Glutamatergic neuron (in vitro differentiated cells): Measurements from ENCODE around the gene CYP4F8. TPM values are rescaled to one million over a fixed set of nuclear protein-coding genes. Genes with fewer than 3 reads are reported as not detected.

Experiments
- DNase-seq: peaks from one replicate; pipeline ENCODE4 v3.0.0; 2022
- H3K27ac Mint-ChIP-seq: one replicate; pipeline ENCODE4 v1.8.0; 2020; ENCODE audit warnings: mild to moderate bottlenecking, mixed read lengths, inconsistent platforms; ENCODE audit not compliant: unreplicated experiment
- H3K27me3 Mint-ChIP-seq: one replicate; pipeline ENCODE4 v1.8.0; 2020; ENCODE audit warnings: mild to moderate bottlenecking, moderate library complexity, mixed read lengths, inconsistent platforms; ENCODE audit not compliant: unreplicated experiment
- H3K36me3 Mint-ChIP-seq: one replicate; pipeline ENCODE4 v1.8.0; 2020; ENCODE audit warnings: mild to moderate bottlenecking, mixed read lengths, inconsistent platforms; ENCODE audit not compliant: unreplicated experiment
- H3K4me1 Mint-ChIP-seq: one replicate; pipeline ENCODE4 v1.8.0; 2020; ENCODE audit warnings: mild to moderate bottlenecking, low read depth, mixed read lengths, inconsistent platforms; ENCODE audit not compliant: unreplicated experiment
- H3K4me3 Mint-ChIP-seq: one replicate; pipeline ENCODE4 v1.8.0; 2020; ENCODE audit warnings: mild to moderate bottlenecking, mixed read lengths, inconsistent platforms; ENCODE audit not compliant: unreplicated experiment
- H3K9me3 Mint-ChIP-seq: one replicate; pipeline ENCODE4 v1.8.0; 2020; ENCODE audit warnings: mild to moderate bottlenecking, moderate library complexity, mixed read lengths, inconsistent platforms; ENCODE audit not compliant: unreplicated experiment
- total RNA-seq: library from RNA; stranded (reverse); fragmentation: NEBNext Ultra II Directional; extraction: Animal tissue kit (Norgen Biotek cat#: 25700); gene quantifications from one replicate; pipeline ENCODE4 v1.2.1, GENCODE V29; 2021; ENCODE audit not compliant: unreplicated experiment
- TF ChIP-seq, protein P1 (sequence below): fragments of 200-600 bp; sonication (generic); IDR thresholded peaks from one replicate; pipeline ENCODE4 v1.5.0; 2021; ENCODE audit not compliant: partially characterized antibody, unreplicated experiment

CYP4F8 gene
- total RNA-seq, 1 donor from 2014 or later: not detected

DNA sequence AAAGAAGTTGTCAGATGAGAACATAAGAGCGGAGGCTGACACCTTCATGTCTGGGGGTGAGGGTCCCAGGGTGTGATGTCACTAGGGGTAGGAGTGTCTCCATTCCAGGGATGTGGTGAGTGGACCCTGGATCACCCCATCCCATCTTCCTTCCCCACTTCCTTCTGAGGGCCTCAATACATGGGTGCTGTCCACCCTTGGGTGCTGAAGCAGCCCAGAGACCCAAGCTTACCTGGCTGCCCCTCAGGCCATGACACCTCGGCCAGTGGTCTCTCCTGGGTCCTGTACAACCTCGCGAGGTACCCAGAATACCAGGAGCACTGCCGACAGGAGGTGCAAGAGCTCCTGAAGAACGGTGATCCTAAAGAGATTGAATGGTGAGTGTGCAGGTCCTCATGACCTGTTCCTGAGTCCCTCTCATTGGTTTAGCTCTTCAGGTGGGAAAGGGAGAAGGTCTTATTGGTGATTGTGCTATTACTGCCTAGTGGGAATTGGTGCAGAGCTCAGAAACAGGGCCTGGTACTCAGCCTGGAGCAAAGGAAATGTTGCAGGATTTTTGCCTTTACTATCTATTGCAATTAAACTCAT is 37.7 kb upstream of the CYP4F8 start:
- TF ChIP-seq, protein P1, sequence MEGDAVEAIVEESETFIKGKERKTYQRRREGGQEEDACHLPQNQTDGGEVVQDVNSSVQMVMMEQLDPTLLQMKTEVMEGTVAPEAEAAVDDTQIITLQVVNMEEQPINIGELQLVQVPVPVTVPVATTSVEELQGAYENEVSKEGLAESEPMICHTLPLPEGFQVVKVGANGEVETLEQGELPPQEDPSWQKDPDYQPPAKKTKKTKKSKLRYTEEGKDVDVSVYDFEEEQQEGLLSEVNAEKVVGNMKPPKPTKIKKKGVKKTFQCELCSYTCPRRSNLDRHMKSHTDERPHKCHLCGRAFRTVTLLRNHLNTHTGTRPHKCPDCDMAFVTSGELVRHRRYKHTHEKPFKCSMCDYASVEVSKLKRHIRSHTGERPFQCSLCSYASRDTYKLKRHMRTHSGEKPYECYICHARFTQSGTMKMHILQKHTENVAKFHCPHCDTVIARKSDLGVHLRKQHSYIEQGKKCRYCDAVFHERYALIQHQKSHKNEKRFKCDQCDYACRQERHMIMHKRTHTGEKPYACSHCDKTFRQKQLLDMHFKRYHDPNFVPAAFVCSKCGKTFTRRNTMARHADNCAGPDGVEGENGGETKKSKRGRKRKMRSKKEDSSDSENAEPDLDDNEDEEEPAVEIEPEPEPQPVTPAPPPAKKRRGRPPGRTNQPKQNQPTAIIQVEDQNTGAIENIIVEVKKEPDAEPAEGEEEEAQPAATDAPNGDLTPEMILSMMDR: no peak
- Mint-ChIP-seq H3K4me1 (no peaks in the 10 kb centered on the region), H3K27me3 (peaks cover 9% of the 10 kb centered on the region), H3K36me3 (no peaks in the 10 kb centered on the region), H3K9me3 (no peaks in the 10 kb centered on the region), H3K4me3 (no peak overlapping the region), H3K27ac (no peak overlapping the region)
- DNase-seq: no peak

DNA sequence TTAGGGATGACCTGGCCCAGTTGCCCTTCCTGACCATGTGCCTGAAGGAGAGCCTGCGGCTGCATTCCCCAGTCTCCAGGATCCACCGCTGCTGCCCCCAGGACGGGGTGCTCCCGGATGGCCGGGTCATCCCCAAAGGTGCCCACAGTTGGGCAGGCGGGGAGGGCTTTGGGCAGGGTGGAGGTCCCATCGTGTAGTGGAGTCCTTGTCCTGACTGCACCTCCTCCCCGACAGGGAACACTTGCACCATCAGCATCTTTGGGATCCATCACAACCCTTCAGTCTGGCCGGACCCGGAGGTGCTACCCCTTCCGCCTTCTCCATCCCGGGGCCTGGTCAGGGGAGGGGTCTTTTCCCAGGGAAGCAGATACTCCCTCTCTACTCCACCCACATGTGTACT is 31.7 kb upstream of the CYP4F8 start:
- peaks cover 2% of the 10 kb centered on the region for H3K27me3 Mint-ChIP-seq
- no peak for DNase-seq
- H3K27ac Mint-ChIP-seq: no peak overlapping the region
- no peak overlapping the region for H3K4me3 Mint-ChIP-seq
- H3K36me3 Mint-ChIP-seq: no peaks in the 10 kb centered on the region
- TF ChIP-seq, protein P1: no peak
- no peaks in the 10 kb centered on the region for H3K9me3 Mint-ChIP-seq
- no peaks in the 10 kb centered on the region for H3K4me1 Mint-ChIP-seq

DNA sequence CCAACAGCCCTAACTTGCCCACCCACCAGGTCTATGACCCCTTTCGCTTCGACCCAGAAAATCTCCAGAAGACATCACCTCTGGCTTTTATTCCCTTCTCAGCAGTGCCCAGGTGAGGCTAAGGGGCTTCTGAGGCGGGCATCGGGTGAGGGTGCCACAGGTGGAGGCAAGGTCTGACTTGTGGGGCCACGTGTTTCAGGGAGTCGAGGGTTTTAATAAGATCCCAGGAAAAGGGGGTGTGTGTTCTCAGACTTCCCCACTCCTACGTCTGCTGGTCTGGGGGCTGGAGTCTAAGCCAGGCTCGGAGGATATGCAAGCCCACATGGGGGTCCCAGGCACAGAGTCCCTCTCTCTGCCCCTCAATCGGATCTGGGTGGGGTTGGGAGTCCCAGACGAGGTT is 30.9 kb upstream of the CYP4F8 start:
- H3K4me1 Mint-ChIP-seq: no peaks in the 10 kb centered on the region
- H3K27ac Mint-ChIP-seq: no peak overlapping the region
- DNase-seq: no peak
- TF ChIP-seq, protein P1: no peak
- no peaks in the 10 kb centered on the region for H3K9me3 Mint-ChIP-seq
- H3K36me3 Mint-ChIP-seq: no peaks in the 10 kb centered on the region
- peak overlapping the region; percentile 65 for H3K4me3 Mint-ChIP-seq
- peaks cover 2% of the 10 kb centered on the region for H3K27me3 Mint-ChIP-seq

DNA sequence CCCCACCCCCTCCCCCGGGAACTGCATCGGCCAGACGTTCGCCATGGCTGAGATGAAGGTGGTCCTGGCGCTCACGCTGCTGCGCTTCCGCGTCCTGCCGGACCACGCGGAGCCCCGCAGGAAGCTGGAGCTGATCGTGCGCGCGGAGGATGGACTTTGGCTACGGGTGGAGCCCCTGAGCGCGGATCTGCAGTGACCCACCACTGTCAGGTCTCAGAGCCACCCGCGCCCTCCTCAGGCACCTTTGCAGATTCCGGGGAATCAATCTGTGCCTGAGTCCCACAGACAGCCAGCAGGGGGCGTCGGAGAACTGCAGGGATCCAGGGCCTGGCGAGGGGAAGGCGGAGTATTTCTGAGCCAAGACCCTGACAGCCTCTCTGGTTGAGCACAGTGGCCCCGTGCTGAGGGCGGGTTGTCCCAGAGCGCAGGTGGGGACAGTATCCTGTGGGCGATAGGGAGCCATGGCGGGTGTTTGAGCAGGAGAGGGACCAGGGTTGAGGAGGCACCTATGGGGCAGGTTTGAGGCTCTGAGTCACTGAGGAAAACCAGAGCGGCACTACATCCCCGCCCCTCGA is 30.4 kb upstream of the CYP4F8 start:
- H3K27me3 Mint-ChIP-seq: peaks cover 2% of the 10 kb centered on the region
- H3K9me3 Mint-ChIP-seq: no peaks in the 10 kb centered on the region
- peak; percentile 95 for DNase-seq
- no peaks in the 10 kb centered on the region for H3K36me3 Mint-ChIP-seq
- no peak overlapping the region for H3K27ac Mint-ChIP-seq
- TF ChIP-seq, protein P1: peak; percentile 95
- H3K4me1 Mint-ChIP-seq: no peaks in the 10 kb centered on the region
- H3K4me3 Mint-ChIP-seq: peak overlapping the region; percentile 65

DNA sequence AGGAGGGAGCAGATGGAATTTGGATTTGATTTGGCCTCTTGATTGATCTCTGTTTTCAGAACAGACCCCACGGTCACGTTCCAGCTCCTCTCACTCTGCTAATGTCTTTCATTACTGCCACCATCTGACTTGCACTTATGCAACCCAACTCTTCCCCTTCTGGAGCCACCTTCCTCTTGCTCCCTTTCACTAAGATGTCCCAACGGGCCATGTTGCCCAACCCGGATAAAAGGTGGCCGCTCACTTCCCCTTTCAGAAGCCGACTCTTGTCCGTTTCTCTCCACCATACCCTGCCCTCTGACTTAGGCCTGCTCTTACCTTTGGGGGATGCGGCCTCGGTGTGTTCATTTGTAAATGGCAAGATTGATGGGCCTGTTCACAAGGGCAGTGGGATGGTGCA is 27.4 kb upstream of the CYP4F8 start:
- DNase-seq: no peak
- peaks cover 2% of the 10 kb centered on the region for H3K9me3 Mint-ChIP-seq
- H3K27me3 Mint-ChIP-seq: peaks cover 4% of the 10 kb centered on the region
- no peaks in the 10 kb centered on the region for H3K4me1 Mint-ChIP-seq
- TF ChIP-seq, protein P1: no peak
- no peak overlapping the region for H3K4me3 Mint-ChIP-seq
- H3K36me3 Mint-ChIP-seq: no peaks in the 10 kb centered on the region
- no peak overlapping the region for H3K27ac Mint-ChIP-seq
